Glutamatergic neuron (in vitro differentiated cells): ENCODE results near the gene ATP11A. TPM values are rescaled to one million over a fixed set of nuclear protein-coding genes. Genes with fewer than 3 reads are reported as not detected.

Experiments used
- DNase-seq: peaks from one replicate; pipeline ENCODE4 v3.0.0; 2022
- H3K27ac Mint-ChIP-seq: one replicate; pipeline ENCODE4 v1.8.0; 2020; ENCODE audit warnings: mild to moderate bottlenecking, mixed read lengths, inconsistent platforms; ENCODE audit not compliant: unreplicated experiment
- H3K27me3 Mint-ChIP-seq: one replicate; pipeline ENCODE4 v1.8.0; 2020; ENCODE audit warnings: mild to moderate bottlenecking, moderate library complexity, mixed read lengths, inconsistent platforms; ENCODE audit not compliant: unreplicated experiment
- H3K36me3 Mint-ChIP-seq: one replicate; pipeline ENCODE4 v1.8.0; 2020; ENCODE audit warnings: mild to moderate bottlenecking, mixed read lengths, inconsistent platforms; ENCODE audit not compliant: unreplicated experiment
- H3K4me1 Mint-ChIP-seq: one replicate; pipeline ENCODE4 v1.8.0; 2020; ENCODE audit warnings: mild to moderate bottlenecking, low read depth, mixed read lengths, inconsistent platforms; ENCODE audit not compliant: unreplicated experiment
- H3K4me3 Mint-ChIP-seq: one replicate; pipeline ENCODE4 v1.8.0; 2020; ENCODE audit warnings: mild to moderate bottlenecking, mixed read lengths, inconsistent platforms; ENCODE audit not compliant: unreplicated experiment
- H3K9me3 Mint-ChIP-seq: one replicate; pipeline ENCODE4 v1.8.0; 2020; ENCODE audit warnings: mild to moderate bottlenecking, moderate library complexity, mixed read lengths, inconsistent platforms; ENCODE audit not compliant: unreplicated experiment
- total RNA-seq: library from RNA; stranded (reverse); fragmentation: NEBNext Ultra II Directional; extraction: Animal tissue kit (Norgen Biotek cat#: 25700); gene quantifications from one replicate; pipeline ENCODE4 v1.2.1, GENCODE V29; 2021; ENCODE audit not compliant: unreplicated experiment
- TF ChIP-seq, protein P1 (sequence below): fragments of 200-600 bp; sonication (generic); IDR thresholded peaks from one replicate; pipeline ENCODE4 v1.5.0; 2021; ENCODE audit not compliant: partially characterized antibody, unreplicated experiment

Gene ATP11A
- total RNA-seq, 1 donor from 2014 or later, result 127 TPM

DNA sequence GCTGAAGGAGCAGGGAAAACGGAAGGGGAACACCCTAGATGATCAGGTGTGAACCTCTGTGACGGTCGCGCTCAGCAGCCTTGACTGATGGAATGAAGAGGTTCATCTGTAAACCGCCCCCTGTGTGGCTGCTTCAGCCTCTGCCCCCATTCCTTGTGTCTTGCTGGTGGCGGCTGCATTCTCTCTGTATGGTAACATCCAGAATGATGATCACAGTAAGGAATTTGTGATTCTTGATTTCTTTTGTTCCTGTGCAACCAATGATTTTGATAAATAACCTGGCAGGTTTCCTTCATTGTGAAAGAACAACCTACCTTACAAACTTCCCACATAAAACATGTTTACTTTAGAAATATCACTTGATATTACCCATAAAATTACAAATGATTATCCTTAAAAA lies 160.4 kb downstream of the ATP11A start:
- Mint-ChIP-seq H3K27ac (no peak overlapping the region), H3K4me1 (peaks cover 14% of the 10 kb centered on the region), H3K4me3 (no peak overlapping the region), H3K9me3 (peaks cover 7% of the 10 kb centered on the region), H3K27me3 (peaks cover 4% of the 10 kb centered on the region), H3K36me3 (peaks cover 30% of the 10 kb centered on the region)
- TF ChIP-seq, protein P1, sequence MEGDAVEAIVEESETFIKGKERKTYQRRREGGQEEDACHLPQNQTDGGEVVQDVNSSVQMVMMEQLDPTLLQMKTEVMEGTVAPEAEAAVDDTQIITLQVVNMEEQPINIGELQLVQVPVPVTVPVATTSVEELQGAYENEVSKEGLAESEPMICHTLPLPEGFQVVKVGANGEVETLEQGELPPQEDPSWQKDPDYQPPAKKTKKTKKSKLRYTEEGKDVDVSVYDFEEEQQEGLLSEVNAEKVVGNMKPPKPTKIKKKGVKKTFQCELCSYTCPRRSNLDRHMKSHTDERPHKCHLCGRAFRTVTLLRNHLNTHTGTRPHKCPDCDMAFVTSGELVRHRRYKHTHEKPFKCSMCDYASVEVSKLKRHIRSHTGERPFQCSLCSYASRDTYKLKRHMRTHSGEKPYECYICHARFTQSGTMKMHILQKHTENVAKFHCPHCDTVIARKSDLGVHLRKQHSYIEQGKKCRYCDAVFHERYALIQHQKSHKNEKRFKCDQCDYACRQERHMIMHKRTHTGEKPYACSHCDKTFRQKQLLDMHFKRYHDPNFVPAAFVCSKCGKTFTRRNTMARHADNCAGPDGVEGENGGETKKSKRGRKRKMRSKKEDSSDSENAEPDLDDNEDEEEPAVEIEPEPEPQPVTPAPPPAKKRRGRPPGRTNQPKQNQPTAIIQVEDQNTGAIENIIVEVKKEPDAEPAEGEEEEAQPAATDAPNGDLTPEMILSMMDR, result no peak
- DNase-seq, result no peak

DNA sequence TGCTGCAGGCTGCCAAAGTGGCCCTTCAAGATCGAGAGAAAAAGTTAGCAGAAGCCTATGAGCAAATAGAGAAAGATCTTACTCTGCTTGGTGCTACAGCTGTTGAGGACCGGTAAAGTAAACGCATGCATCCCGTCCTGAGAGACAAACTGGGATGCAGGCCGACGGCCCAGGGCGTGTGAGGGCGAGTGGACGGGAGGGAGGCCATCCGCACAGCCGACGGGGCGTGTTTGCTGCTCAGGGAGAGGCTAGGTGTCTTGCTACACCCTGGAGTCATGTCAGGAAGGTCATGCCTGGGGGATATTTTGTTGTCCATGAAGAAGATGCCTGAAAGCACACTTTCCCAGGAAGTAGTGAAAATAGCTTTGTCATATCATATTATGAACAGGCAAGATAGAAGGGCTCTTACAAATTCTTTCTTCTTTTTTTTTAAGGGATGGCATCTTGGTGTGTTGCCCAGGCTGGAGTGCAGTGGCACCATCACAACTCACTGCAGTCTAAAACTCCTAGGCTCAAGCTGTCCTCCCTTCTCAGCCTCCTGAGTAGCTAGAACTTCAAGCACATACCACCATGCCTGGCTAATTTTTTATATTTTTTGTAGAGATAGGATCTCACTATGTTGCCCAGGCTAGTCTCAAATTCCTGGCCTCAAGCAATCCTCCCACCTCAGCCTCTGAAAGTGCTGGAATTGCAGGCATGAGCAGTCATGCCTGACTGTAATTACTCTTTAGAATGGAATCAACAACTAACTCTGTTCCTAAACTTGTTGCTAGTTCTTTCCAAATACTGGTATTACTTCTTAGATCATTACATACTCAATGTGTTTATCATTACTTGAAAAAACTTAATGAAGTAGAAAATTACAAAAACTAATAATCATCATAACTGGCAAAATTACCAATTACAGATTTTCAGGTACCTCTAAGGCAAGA lies 161.5 kb downstream of the ATP11A start:
- H3K4me1 Mint-ChIP-seq, result peaks cover 8% of the 10 kb centered on the region
- no peaks in the 10 kb centered on the region for H3K27me3 Mint-ChIP-seq
- TF ChIP-seq, protein P1, result no peak
- peaks cover 25% of the 10 kb centered on the region for H3K36me3 Mint-ChIP-seq
- no peak overlapping the region for H3K27ac Mint-ChIP-seq
- H3K4me3 Mint-ChIP-seq, result no peak overlapping the region
- no peak for DNase-seq
- peaks cover 1% of the 10 kb centered on the region for H3K9me3 Mint-ChIP-seq

DNA sequence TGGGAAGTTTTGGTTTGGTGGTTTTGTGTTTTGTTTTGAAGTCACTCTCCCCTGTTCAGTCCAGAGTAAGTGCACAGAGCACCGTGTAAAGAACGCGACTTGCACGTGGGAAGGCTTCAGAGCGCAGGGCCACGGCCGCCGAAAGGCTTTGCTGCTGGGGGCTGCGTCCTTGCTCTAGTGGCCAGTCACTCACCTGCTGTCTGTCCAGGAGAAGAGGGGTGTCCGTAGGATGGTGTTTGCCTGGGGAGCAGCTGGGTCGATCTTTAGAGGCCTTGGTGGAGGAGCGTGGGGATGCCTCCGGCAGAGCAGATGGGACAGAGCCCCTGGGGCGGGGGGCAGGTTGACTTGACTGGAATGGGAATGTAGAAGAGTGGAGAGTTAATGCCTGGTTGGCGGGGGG lies 162.6 kb downstream of the ATP11A start:
- DNase-seq, result no peak
- Mint-ChIP-seq H3K27ac (peak overlapping the region; percentile 31), H3K9me3 (peaks cover 1% of the 10 kb centered on the region), H3K27me3 (no peaks in the 10 kb centered on the region), H3K4me3 (no peak overlapping the region), H3K36me3 (peaks cover 24% of the 10 kb centered on the region), H3K4me1 (peaks cover 8% of the 10 kb centered on the region)
- TF ChIP-seq, protein P1, result no peak

DNA sequence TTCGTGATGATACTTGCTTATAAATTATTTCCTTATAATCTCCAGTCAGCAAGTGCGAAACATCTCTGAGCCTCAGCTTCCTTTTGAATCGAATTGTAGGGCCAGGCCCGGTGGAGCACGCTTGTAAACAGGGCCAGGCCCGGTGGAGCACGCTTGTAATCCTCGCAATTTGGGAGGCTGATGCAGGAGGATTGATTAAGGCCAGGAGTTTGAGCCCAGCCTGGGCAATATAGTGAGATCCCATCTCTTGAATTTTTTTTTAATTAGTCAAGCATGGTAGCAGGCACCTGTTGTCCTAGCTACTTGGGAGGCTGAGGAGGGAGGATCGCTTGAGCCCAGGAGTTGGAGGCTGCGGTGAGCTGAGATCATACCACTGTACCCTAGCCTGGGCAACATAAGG lies 163.0 kb downstream of the ATP11A start:
- no peak overlapping the region for H3K4me3 Mint-ChIP-seq
- TF ChIP-seq, protein P1, result no peak
- DNase-seq, result no peak
- no peaks in the 10 kb centered on the region for H3K27me3 Mint-ChIP-seq
- H3K4me1 Mint-ChIP-seq, result peaks cover 8% of the 10 kb centered on the region
- peaks cover 1% of the 10 kb centered on the region for H3K9me3 Mint-ChIP-seq
- no peak overlapping the region for H3K27ac Mint-ChIP-seq
- H3K36me3 Mint-ChIP-seq, result peaks cover 19% of the 10 kb centered on the region

DNA sequence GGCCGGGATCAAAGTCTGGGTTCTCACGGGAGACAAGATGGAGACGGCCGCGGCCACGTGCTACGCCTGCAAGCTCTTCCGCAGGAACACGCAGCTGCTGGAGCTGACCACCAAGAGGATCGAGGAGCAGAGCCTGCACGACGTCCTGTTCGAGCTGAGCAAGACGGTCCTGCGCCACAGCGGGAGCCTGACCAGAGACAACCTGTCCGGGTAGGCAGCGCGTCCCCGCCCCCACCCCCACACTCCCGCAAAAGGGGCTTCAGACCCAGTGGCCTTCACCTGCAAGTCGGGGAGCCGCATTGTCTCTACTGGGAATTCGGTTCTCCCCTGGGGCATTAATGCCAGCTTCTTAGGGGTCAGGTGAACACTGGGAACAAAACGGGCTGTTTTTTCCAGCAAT lies 164.5 kb downstream of the ATP11A start:
- DNase-seq, result peak; percentile 16
- Mint-ChIP-seq H3K4me3 (no peak overlapping the region), H3K27me3 (no peaks in the 10 kb centered on the region), H3K36me3 (peaks cover 18% of the 10 kb centered on the region), H3K9me3 (peaks cover 1% of the 10 kb centered on the region), H3K4me1 (peaks cover 12% of the 10 kb centered on the region), H3K27ac (no peak overlapping the region)
- TF ChIP-seq, protein P1, result no peak
